Measurements from ENCODE around the gene ZNF883.
"Not testable (repeated sequence)": the region's sequence is repeated elsewhere in the genome, so short reads cannot be mapped to it uniquely, and the experiment has no call there.

ZNF883 gene

DNA sequence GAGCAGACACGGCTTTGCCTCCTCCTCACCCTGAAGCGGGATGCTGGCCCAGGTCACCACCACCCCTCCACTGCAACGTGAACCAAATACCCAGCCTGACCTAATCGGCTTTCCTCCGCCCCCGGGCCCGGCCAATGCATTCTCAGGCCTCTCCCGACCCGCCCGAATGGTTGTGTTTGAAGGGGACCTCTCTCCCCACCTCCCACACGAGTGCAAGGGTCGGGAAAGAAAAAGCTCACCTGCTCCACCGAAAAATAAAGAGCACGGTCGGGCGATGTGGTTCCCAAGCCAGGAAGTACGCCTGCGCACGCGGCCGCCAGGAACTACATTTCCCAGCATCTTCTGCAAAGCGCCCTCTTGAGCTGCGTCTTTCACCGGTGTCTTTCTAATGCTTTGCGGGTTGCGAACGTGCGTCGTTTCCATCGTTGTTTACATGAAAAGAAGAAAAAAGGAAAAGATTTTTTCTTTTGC lies at the start of gene ZNF883:
TSS of gene ZNF883 (minus strand) at position 282 of the 471 bp plus-strand sequence.
- DNase-seq (ENCODE audit: low spot score) = peak; percentile 17

DNA sequence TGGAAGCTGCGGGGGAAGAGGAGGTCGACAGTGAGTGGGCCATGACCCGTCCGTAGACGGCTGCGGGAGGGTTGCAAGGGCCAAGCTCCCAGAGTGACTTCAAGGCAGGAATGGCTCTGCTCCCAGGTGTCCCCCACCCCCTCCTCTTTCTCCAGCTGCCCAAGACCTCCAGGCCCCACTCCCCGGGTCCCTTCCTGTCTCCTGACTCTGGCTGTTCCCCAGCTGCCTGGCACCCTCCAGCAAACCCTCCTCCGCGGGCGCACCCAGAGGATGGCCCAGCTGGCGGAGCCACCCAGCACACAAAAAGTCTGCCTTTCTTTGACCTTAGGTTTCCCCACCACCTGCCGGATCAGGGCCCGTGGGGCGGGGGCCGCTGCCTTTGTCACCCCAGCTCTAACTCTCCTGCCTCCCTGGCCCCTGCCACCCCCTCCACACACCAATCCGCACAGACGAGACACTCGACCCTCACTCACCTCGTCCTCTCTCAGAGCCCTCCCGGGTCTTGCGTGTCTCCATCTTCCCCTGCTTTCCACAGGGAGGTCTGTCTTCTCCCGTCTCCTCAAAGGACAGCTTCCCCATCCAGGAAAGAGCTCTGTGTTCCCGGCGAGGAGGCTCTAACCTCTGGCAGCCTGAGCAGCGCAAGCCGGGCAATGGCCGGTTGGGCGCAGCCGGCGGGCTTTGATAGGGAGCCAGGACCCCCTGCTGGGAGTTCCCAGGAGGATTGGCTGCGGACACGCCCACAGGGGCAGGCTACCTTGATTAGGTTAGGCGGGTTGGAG lies 49.3 kb upstream of the ZNF883 start:
- not testable (repeated sequence) for DNase-seq (ENCODE audit: low spot score)

DNA sequence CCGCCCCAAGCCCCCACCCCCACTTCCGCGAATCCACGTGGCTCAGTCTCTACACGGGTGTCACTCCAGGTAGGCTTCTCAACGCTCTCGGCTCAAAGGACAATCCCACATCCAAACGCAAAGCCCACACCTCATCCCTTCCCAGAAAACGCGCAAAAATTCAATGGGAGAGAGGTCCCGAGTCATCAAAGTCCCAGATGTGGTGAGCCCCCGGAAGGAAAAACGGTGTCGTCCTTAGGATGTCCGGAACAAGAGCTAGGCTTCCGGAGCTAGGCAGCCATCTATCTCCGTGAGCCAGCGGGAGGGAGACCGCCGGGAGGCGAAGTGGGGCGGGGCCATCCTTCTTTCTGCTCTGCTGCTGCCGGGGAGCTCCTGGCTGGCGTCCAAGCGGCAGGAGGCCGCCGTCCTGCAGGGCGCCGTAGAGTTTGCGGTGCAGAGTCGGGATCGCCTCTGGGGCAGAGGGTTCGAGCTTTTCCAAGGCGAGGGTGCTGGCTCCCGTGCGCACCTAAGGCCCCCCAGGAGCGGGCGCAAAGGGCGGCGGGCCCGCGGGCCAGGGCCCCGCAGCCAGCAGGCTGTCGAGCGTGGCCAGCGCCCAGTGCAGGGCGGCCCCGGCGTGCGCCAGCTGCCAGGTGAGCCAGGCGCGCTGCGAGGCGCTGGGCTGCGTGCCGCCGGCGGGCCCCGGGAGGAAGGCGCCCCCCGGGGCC lies 47.7 kb upstream of the ZNF883 start:
- DNase-seq (ENCODE audit: low spot score) = not testable (repeated sequence)

DNA sequence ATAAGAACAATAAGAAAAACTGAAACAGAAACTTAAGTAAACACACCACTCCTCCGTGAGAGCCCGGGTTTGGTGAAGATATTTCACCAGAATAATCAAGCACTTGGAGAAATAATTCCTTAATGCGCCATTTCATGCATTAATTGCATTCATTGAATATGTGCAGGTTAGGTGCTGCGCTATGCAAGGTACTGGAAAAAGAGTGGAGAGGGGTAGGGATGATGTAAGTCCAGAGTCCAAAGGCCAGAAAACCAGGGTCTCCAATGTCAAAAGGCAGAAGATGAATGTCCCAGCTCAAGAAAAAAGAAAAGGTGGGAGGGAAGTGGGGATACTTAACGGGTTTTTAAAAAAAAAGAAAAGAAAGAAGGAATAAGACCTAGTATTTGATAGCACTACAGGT lies 45.2 kb upstream of the ZNF883 start:
- DNase-seq (ENCODE audit: low spot score) = no peak

DNA sequence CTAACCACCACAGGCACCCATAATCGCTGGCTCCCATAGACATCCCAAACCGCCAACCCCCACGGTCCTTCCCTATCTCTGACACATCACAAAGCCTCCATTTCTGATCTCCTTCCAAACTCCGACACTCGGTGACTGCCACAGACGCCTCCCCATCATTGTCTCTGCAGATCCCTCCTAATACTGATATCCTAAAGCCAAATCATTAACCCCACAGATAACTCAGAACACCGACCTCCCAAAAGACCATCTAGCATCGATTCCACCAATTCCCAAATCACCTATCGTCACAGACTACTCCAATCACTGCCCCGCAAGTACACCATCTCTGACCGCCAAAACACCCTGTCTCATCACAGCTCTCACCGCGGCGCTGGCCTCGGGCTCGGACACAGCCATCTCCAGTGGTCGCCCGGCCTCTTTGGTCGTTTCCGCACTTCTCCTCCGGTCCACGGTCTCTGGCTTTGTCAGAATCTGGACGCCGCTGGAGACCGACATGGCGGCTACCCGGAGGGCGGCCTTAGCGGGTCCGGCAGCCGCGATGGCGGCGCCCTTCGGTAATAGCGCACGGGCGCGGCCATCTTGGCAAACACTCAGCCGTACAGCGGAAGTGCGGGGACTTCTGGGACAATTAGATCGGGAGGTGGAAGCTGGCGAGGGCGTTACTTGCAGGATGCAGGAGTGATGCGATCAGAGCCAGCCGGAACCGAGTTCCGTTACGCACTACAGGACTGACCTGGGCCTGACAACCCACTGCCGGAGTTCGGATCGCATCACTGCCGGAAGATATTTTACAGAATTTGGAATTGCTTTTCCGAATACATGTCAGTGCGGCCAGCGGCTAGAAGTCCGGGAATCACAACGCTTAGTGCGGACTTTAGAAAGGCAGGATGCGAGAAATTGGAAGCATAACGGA lies 44.5 kb upstream of the ZNF883 start, which contains the start of gene ZFP37:
TSS of gene ZFP37 (minus strand) at position 534 of the 916 bp plus-strand sequence. CDS start at position 498, 36 bp downstream.
- DNase-seq (ENCODE audit: low spot score) = peak; percentile 74

DNA sequence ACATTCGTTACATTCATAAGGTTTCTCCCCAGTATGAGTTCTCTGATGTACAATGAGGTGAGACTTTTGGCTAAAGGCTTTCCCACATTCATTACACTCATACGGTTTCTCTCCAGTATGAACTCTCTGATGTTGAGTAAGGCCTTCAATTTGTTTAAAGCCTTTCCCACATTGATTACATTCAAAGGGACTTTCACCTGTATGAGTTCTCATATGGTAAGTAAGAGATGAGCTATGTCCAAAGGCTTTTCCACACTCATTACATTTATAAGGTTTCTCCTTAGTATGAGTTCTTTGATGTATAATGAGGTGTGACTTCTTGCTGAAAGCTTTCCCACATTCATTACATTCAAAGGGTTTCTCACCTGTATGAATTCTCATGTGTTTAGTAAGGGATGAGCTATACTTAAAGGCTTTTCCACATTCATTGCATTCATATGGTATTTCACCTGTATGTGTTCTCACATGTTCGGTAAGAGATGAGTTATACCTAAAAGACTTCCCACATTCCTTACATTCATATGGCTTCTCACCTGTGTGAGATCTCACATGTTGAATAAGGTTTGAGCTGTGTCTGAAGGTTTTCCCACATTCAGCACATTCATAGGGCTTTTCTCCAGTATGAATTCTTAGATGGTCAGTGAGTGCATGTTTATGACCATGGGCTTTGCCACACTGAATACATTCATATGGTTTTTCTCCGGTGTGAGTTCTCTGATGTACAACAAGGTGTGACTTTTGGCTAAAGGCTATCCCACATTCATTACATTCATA lies 31.1 kb upstream of the ZNF883 start:
- DNase-seq (ENCODE audit: low spot score) = no peak

DNA sequence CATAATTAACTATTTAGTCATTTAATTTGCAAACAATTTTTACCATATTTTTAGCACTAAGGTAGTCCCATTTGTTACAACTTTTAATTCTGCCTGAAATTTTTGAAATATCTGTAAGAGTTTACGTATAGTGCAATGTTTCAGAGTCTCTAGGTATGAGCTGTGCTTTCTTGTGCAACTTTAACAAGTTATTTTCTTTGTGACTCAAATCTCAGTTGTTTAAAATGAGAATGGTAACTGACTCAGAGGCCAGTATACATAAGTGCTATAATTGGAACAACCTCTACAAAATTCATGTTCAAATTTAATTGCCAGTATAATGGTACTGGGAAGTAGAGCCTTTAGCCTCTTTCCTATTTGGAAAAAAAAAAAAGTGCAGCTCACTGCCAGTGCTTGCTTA lies 14.2 kb upstream of the ZNF883 start:
- DNase-seq (ENCODE audit: low spot score) = no peak

DNA sequence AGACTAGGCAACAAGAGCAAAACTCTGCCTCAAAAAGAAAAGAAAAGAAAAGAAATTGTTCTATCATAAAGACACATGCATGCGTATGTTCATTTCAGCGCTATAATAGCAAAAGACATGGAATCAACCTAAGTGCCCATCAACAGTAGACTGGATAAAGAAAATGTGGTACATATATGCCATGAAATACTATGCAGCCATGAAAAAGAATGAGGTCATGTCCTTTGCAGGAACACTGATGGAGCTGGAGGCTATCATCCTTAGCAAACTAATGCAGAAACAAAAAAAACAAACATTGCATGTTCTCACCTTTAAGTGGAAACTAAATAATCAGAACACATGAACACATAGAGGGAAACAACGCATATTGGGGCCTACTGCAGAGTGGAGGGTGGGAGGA lies 6.3 kb upstream of the ZNF883 start:
- DNase-seq (ENCODE audit: low spot score) = no peak

DNA sequence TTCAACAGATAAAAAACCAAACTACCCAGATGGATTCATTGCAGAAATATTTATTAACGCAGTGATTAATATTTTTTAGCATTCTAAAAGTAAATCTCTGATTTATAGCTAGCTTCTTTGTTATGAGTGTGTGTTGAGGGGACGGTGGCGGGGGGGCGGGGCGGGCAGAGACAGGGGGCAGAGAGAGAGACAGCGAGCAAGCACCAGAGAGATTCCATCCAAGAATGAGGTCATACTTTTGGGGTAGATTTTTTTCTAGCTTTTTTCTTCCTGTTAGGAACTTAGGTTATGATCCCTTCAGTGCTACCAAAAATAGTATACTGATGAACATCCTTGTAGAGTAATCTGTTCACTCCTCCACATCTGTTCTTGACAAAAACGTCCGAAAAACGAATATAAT lies 500 bp upstream of the ZNF883 start:
- no peak for DNase-seq (ENCODE audit: low spot score)

DNA sequence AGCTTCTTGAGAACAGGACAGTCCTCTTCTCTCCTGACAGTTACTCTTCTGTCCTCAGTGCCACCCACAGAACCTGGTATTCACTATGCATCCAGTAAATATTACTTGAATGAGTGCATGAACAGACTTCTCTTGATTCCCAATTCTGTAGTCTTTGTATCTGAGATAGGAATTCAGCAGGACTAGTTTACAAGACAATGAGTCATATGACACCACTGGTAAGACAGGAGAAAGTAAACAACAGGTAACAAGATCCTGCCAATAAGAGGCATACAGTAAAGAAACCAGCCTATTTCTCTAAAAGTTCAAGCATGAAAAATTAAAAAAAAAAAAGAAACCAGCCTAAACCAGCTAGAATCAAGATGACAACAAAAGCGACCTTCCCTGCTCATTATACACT lies 6.2 kb downstream of the ZNF883 start:
- no peak for DNase-seq (ENCODE audit: low spot score)

DNA sequence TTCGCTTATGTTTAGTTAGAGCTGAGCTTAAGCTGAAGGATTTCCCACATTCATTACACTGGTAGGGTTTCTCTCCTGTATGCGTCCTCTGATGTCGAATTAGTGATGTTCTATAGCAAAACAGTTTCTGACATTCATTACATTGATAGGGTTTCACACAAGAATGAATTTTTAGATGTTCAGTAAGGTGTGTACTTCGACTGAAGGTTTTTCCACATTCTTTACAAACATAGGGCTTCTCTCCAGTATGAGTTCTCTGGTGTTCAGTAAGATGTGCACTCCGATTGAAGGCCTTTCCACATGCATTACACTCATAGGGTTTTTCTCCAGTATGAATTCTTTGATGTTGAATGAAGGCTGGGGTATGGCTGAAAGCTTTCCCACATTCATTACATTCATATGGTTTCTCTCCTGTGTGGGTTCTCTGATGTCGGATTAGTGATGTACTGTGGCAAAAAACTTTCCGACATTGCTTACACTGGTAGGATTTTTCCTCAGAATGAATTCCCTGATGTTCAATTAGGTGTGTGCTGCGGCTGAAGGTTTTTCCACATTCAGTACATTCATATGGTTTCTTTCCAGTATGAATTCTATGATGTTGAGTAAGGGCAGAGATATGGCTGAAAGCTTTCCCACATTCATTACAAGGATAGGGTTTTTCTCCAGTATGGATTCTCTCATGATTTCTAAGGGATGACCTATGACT lies 14.6 kb downstream of the ZNF883 start:
- no peak for DNase-seq (ENCODE audit: low spot score)

DNA sequence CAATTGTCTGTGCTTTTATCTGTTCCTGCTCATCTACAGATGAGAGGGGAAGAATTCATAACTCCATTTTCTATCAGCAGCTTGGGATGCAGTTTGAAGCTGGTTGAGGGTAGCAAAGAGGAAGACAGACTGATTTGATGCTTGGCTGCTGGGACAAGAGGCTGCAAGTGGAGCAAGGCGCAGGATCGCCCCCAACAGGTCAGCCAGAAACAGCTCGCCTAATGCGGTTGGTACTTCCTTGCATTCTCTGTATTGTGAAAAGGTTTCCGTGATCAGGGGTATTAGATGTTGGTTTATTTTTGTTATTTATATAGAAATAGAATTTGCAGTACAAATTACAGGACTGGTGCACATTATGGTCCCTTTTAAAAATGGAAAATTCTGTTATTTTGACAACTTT lies 40.6 kb downstream of the ZNF883 start:
- DNase-seq (ENCODE audit: low spot score) = no peak

DNA sequence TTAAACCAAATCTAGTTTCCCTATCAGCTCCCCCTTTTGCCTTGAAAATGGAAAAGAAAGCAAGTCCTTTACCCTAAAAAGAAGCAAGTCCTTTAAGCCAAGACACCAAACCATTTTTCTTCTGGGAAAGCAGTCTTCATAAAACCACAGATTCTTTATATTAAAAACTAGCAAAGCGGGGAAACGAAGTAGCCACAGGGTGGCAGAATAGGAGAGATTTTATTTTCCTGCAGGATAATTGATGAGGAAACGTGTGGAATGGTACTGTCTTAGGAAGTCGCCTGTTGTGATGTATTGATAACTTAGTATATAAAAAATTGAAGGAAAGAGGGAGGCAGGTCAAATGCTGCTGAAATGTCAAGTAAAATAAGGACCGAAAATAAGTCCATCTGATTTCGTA lies 41.1 kb downstream of the ZNF883 start:
- DNase-seq (ENCODE audit: low spot score) = no peak

DNA sequence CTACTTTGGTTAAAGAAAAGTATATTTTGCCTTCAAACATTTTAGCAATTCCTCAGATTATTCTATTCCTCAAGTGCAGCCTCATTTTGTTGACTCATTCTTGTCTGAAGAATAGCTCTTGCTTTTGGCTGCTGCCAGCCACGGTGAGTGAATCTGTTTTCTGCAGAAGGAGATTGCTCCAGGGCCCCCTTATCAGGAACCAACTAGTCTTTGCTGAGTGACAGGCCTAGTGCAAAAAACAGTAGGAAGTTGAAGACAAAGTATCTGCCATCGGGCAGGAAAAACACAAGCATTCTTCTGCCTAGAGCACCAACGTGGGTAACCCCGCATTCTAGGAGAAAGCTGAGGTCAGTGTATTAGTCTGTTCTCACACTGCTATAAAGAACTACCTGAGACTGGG lies 42.3 kb downstream of the ZNF883 start:
- DNase-seq (ENCODE audit: low spot score) = no peak

DNA sequence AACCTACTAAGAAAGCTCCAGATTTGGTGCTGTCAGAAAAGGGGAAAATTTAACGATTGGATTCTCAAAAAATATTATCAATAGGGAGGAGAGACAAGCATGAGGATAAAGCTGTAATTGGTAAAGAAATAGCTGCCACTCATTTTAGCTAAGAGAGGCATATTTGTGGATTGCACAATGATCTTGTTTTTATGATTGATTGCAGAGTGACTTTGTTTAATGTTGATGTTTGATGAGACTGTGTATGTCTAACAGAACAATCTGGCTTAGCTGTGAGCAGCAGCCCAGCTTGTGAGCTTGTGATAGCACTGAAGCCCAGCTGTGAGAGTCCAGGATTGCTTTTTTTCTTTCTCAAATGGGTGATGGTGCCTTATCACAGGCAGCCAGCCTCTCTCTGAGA lies 56.4 kb downstream of the ZNF883 start:
- no peak for DNase-seq (ENCODE audit: low spot score)

DNA sequence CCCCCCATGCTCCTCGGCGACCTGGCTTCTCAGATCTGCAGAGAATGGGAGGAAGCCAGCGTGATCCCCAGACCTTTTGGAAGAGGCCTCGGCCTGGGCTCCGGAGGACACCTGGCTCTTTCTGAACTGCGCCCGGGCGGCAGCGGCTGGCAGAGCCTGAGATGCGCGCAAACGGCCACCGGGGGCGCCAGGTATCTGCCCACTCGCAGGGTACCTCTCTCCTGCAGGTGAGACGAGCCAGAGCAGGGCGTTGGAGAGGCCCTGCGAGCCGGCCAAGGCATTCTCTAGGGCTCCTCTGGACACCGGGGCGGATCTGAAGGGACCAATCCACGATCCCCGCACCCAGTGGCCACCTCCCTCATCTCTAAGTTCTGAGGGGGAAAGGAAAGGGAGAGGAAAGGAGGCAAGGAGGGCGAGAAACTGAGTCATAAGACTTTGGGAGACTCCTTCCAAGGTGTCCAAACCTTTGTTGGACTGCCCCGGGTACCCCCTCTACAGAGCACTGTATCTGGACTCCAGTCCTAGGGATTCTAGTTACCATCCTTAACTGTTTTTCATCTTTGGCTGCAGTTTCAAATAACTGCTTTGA lies 66.3 kb downstream of the ZNF883 start:
- DNase-seq (ENCODE audit: low spot score) = no peak

DNA sequence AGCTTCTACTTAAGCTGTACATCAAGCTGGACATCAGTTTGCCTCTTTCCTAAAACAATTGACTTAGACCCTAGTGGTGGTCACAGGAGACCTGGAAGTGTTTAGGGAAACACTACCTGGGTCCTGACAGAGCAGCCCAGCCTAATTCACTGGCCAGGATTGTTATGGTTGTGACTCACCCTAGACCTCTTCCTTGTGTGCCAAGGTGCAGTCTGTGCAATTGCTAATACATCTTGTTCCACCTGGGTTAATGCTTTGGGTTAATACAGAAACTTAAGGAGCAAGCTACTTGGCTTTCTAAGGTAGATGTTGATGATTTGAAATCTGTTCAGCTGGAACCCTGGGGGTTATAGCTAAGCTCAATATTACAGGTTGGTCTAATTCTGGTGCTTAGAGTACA lies 72.6 kb downstream of the ZNF883 start:
- DNase-seq (ENCODE audit: low spot score) = no peak

DNA sequence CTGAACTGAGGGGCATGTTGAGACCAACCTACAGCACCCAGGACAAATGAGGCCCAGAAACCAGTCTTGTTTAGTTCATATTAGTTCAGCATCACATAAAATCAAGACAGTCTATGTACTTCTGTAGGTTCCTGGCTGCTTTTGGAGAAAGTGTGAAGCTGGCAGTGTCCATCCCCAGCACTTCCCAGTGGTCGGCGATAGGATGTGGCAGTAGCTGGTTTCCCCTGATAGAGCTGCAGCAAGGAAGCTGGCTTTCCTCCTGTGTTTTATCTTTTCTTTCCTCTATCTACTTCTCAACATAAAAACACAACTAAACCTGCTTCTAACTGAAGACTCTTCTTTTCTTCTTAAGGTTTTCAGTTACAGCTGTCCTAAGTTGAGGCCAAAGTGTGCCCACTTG lies 78.3 kb downstream of the ZNF883 start:
- no peak for DNase-seq (ENCODE audit: low spot score)

DNA sequence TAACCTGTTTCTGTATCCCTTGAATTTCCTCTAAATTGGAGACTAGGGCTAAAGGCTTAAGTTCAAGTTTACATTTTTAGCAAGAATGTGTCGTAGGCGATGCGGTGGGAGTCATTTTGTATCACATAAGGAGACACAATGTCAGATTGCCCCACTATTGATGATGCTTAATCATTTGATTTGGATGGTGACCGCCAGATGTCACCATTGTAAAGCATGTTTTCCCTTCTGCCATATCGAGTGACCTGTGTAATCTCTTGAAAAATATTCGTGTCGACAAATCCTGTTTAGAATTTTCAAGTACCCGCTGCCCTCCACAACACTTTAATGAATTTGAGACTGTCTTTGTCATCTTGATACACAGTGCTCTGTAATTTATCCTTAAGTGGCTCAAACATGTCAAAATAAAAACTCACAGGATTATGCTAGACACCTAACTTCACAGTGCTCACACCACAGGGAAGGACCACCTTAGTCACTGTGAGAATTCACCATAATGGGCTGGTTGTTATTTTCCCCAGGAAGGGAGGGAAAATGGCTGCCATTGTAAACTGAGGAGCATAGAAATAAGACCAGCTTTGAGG lies 86.8 kb downstream of the ZNF883 start:
- DNase-seq (ENCODE audit: low spot score) = no peak

DNA sequence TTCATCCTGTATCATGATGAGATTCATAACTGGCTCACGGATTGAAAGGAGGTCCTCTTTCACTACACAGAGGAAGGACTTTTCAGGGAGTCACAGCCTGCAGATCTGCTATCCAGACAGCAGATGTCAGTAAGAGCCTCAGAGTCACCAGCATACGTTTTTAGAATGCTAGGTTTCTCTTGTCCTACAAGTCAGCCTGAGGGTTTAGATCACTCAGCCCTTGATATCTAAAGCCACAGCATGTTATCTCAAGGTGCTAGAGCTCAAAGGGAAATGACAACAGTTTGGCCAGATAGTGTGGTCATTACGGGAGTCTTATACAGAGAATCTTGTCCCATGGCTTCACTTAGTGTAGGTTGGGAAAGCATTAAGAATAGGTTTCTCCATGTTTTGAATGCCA lies 90.4 kb downstream of the ZNF883 start:
- DNase-seq (ENCODE audit: low spot score) = no peak

Data from CD4-positive, alpha-beta T cell treated with Interleukin-2 at 100 ng/mL for 4 hours (primary cell).